ENCODE measurements around the gene LRP10.

DNA sequence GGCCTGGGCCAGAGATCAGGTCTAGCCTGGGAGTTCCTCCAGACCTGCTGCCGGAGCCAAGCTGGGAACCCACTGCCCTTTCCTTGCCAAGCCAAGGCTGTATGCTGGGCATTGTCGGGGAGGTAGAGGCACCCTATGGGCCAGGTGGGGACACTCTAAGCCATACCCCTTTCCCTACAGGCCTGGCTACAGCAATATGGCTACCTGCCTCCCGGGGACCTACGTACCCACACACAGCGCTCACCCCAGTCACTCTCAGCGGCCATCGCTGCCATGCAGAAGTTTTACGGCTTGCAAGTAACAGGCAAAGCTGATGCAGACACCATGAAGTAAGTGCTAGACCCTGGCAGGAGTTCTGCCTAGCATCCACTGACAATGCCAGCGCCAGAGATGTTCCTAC is 30.2 kb upstream of the LRP10 start:
- TF ChIP-seq SPI1 (IDR thresholded peaks at IDR 0.05; ENCODE audit: low read depth, low read length) (no peak), POLR2AphosphoS5 (IDR thresholded peaks at IDR 0.05; ENCODE audit: low read depth, low read length) (no peak), POLR2A (IDR thresholded peaks at IDR 0.05; ENCODE audit: low read depth, low read length) (no peak), TAF1 (IDR thresholded peaks at IDR 0.05; ENCODE audit: low read depth, low read length) (no peak)
